ENCODE data around the gene CXCL12. TPM values are rescaled to one million over a fixed set of nuclear protein-coding genes. Genes with fewer than 3 reads are reported as not detected.

CXCL12 gene
- total and polyA plus RNA-seq, 4 donors = 23.8 to 66.3 (median 41.8) TPM

DNA sequence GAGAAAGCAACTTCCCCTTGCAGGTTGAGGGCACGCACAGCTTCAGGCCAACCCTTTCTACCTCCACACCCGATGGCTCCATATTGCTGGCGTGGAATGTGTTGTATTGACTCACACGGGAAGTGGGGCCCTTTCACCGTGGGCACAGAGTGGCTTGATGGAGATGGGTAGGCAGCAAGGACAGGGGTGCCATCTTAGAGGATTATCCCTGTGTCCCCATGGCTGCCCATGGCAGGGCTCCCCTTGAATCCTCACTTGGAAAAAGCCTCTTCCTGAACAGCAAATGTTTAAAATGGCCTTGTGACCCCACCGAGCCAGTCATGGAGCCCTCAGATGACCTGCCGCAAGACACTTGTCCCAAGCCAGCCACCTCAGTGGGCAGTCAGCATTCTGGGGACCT is 31.2 kb downstream of the CXCL12 start:
- TF ChIP-seq FOXA2 (IDR thresholded peaks at IDR 0.05) = no peak
- no peak for TF ChIP-seq ATF3 (IDR thresholded peaks at IDR 0.05)
- TF ChIP-seq GABPA (IDR thresholded peaks at IDR 0.05 in 1 of 2, conservative IDR thresholded peaks at IDR 0.05 in 1 of 2) = no peak
- TF ChIP-seq, protein P1, sequence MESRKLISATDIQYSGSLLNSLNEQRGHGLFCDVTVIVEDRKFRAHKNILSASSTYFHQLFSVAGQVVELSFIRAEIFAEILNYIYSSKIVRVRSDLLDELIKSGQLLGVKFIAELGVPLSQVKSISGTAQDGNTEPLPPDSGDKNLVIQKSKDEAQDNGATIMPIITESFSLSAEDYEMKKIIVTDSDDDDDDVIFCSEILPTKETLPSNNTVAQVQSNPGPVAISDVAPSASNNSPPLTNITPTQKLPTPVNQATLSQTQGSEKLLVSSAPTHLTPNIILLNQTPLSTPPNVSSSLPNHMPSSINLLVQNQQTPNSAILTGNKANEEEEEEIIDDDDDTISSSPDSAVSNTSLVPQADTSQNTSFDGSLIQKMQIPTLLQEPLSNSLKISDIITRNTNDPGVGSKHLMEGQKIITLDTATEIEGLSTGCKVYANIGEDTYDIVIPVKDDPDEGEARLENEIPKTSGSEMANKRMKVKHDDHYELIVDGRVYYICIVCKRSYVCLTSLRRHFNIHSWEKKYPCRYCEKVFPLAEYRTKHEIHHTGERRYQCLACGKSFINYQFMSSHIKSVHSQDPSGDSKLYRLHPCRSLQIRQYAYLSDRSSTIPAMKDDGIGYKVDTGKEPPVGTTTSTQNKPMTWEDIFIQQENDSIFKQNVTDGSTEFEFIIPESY (IDR thresholded peaks at IDR 0.05) = no peak
- TF ChIP-seq NR2F2 (IDR thresholded peaks at IDR 0.05) = no peak
- no peak for TF ChIP-seq HNF4G (IDR thresholded peaks at IDR 0.05)
- TF ChIP-seq RAD21 (IDR thresholded peaks at IDR 0.05) = no peak
- no peak for TF ChIP-seq YY1 (IDR thresholded peaks at IDR 0.05)
- no peak overlapping the region for H3K27ac ChIP-seq (ENCODE audit: low read depth in 1 of 2, low read length in 2 of 2)

GRCh38 chr10:44353128-44353390 is 31.8 kb downstream of the CXCL12 start:
- no peaks in the 10 kb centered on the region for H3K27me3 ChIP-seq (ENCODE audit: control insufficient read depth in 4 of 4, insufficient read depth in 4 of 4, low read length in 3 of 4)
- H3K27ac ChIP-seq (ENCODE audit: low read depth in 1 of 2, low read length in 2 of 2) = no peak overlapping the region
- H3K9me3 ChIP-seq (ENCODE audit: control insufficient read depth in 4 of 4, low read length in 3 of 4) = no peaks in the 10 kb centered on the region
- WGBS = 92% methylated on average over 4 of the region's 4 CpGs
- no peak for TF ChIP-seq NR2F2 (IDR thresholded peaks at IDR 0.05)
- peaks cover 0 to 2% (median 0%) of the 10 kb centered on the region in 4 donors for H3K4me1 ChIP-seq (ENCODE audit: control insufficient read depth in 4 of 4, insufficient read depth in 4 of 4, low read length in 3 of 4)
- H3K36me3 ChIP-seq (ENCODE audit: control insufficient read depth in 4 of 4, insufficient read depth in 3 of 4, low read depth in 1 of 4, low read length in 3 of 4) = no peaks in the 10 kb centered on the region
- no peak overlapping the region for H3K4me3 ChIP-seq (ENCODE audit: low read depth in 1 of 3, low read length in 3 of 3)
- H3K9ac ChIP-seq (ENCODE audit: low read depth in 1 of 2, low read length in 2 of 2) = no peak overlapping the region
- no peak for DNase-seq (ENCODE audit: low spot score)

More for the DNA sequence above, 31.2 kb downstream of the CXCL12 start:
- H3K9ac ChIP-seq (ENCODE audit: low read depth in 1 of 2, low read length in 2 of 2) = no peak overlapping the region
- H3K9me3 ChIP-seq (ENCODE audit: control insufficient read depth in 4 of 4, low read length in 3 of 4) = no peaks in the 10 kb centered on the region
- no peaks in the 10 kb centered on the region for H3K36me3 ChIP-seq (ENCODE audit: control insufficient read depth in 4 of 4, insufficient read depth in 3 of 4, low read depth in 1 of 4, low read length in 3 of 4)
- no peaks in the 10 kb centered on the region for H3K27me3 ChIP-seq (ENCODE audit: control insufficient read depth in 4 of 4, insufficient read depth in 4 of 4, low read length in 3 of 4)
- H3K4me1 ChIP-seq (ENCODE audit: control insufficient read depth in 4 of 4, insufficient read depth in 4 of 4, low read length in 3 of 4) = peaks cover 0 to 2% (median 0%) of the 10 kb centered on the region in 4 donors
- no peak overlapping the region for H3K4me3 ChIP-seq (ENCODE audit: low read depth in 1 of 3, low read length in 3 of 3)
- 94% methylated on average over 7 of the region's 7 CpGs for WGBS
- no peak for DNase-seq (ENCODE audit: low spot score)

GRCh38 chr10:44352316-44353127 is 32.4 kb downstream of the CXCL12 start:
- 79% methylated on average over 11 of the region's 11 CpGs for WGBS
- Histone ChIP-seq H3K4me3 (ENCODE audit: low read depth in 1 of 3, low read length in 3 of 3) (no peak overlapping the region), H3K9me3 (ENCODE audit: control insufficient read depth in 4 of 4, low read length in 3 of 4) (no peaks in the 10 kb centered on the region), H3K27me3 (ENCODE audit: control insufficient read depth in 4 of 4, insufficient read depth in 4 of 4, low read length in 3 of 4) (no peaks in the 10 kb centered on the region), H3K27ac (ENCODE audit: low read depth in 1 of 2, low read length in 2 of 2) (no peak overlapping the region), H3K4me1 (ENCODE audit: control insufficient read depth in 4 of 4, insufficient read depth in 4 of 4, low read length in 3 of 4) (peaks cover 0 to 2% (median 0%) of the 10 kb centered on the region in 4 donors), H3K36me3 (ENCODE audit: control insufficient read depth in 4 of 4, insufficient read depth in 3 of 4, low read depth in 1 of 4, low read length in 3 of 4) (no peaks in the 10 kb centered on the region), H3K9ac (ENCODE audit: low read depth in 1 of 2, low read length in 2 of 2) (no peak overlapping the region)
- no peak for TF ChIP-seq RXRA (IDR thresholded peaks at IDR 0.05)
- TF ChIP-seq, protein P1 (IDR thresholded peaks at IDR 0.05) = no peak
- TF ChIP-seq, protein P2, sequence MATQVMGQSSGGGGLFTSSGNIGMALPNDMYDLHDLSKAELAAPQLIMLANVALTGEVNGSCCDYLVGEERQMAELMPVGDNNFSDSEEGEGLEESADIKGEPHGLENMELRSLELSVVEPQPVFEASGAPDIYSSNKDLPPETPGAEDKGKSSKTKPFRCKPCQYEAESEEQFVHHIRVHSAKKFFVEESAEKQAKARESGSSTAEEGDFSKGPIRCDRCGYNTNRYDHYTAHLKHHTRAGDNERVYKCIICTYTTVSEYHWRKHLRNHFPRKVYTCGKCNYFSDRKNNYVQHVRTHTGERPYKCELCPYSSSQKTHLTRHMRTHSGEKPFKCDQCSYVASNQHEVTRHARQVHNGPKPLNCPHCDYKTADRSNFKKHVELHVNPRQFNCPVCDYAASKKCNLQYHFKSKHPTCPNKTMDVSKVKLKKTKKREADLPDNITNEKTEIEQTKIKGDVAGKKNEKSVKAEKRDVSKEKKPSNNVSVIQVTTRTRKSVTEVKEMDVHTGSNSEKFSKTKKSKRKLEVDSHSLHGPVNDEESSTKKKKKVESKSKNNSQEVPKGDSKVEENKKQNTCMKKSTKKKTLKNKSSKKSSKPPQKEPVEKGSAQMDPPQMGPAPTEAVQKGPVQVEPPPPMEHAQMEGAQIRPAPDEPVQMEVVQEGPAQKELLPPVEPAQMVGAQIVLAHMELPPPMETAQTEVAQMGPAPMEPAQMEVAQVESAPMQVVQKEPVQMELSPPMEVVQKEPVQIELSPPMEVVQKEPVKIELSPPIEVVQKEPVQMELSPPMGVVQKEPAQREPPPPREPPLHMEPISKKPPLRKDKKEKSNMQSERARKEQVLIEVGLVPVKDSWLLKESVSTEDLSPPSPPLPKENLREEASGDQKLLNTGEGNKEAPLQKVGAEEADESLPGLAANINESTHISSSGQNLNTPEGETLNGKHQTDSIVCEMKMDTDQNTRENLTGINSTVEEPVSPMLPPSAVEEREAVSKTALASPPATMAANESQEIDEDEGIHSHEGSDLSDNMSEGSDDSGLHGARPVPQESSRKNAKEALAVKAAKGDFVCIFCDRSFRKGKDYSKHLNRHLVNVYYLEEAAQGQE (IDR thresholded peaks at IDR 0.05) = no peak
- no peak for TF ChIP-seq EGR1 (IDR thresholded peaks at IDR 0.05; ENCODE audit: low read depth in 2 of 2)
- TF ChIP-seq SP1 (IDR thresholded peaks at IDR 0.05) = no peak
- TF ChIP-seq YY1 (IDR thresholded peaks at IDR 0.05) = no peak
- TF ChIP-seq FOXA1 (IDR thresholded peaks at IDR 0.05) = no peak
- TF ChIP-seq GABPA (IDR thresholded peaks at IDR 0.05 in 1 of 2, conservative IDR thresholded peaks at IDR 0.05 in 1 of 2) = no peak
- TF ChIP-seq HNF4G (IDR thresholded peaks at IDR 0.05) = no peak
- TF ChIP-seq FOXA2 (IDR thresholded peaks at IDR 0.05) = no peak
- TF ChIP-seq JUND (IDR thresholded peaks at IDR 0.05) = no peak
- TF ChIP-seq TAF1 (conservative IDR thresholded peaks at IDR 0.05) = no peak
- no peak for TF ChIP-seq ATF3 (IDR thresholded peaks at IDR 0.05)
- no peak for TF ChIP-seq NR2F2 (IDR thresholded peaks at IDR 0.05)
- no peak for TF ChIP-seq RAD21 (IDR thresholded peaks at IDR 0.05)
- TF ChIP-seq HNF4A (conservative IDR thresholded peaks at IDR 0.05) = no peak
- DNase-seq (ENCODE audit: low spot score) = no peak
